GM21786 (cell line): ENCODE data around the gene GPR149.

ENCODE experiments used
- ATAC-seq: cut with Tn5 transposase; IDR thresholded peaks from one replicate; pipeline ENCODE4 v1.9.1; 2021; ENCODE audit not compliant: unreplicated experiment

Gene GPR149

DNA sequence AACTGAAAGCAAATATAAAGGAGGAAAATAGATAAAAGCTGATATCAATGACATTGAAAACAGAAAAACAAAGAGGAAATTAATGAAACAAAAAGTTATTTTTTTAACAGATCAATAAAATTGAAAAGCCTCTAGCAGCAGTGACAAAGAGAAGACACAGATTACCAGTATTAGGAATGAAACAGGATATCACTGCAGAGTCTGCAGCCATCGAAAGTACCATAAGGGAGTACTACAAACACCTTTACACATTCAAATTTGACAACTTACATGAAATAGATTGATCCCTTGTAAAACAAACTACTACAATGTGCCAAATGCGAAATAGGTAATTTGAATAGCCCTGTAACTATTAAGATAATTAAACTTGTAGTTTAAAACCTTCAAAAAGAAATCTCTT is 80.8 kb downstream of the GPR149 start:
- ATAC-seq = no peak

DNA sequence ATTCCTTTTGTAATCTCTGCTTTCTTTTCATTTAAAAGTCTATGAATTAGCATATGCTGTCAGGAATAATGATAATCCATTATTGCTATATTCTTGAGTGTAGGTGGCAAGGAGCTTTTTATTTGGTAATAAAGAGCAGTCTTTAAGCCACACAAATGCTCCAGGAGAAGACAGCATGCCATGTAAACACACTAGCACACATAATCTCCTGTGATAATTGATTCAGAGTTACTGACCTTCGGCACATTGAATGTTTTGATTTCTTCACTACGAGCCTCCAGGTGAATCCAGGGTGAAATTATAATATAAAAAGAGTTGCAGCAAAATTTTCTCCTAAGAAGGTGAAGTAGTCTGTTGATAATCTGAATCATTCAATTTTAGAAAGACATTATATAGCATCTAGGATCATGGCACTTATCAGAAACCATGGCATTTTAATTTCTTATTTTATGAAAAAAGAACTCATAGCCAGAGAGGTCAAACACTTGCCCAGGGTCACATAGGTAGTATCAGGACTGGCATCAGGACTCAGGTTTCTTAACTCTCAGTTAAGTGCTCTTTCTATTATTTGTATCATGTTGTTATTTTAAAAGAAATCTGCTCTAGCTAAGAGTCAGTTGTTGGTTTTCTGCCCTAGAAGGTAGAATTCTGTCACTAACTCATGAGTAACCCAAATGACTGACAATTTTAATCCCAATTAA is 84.4 kb downstream of the GPR149 start:
- ATAC-seq = no peak

DNA sequence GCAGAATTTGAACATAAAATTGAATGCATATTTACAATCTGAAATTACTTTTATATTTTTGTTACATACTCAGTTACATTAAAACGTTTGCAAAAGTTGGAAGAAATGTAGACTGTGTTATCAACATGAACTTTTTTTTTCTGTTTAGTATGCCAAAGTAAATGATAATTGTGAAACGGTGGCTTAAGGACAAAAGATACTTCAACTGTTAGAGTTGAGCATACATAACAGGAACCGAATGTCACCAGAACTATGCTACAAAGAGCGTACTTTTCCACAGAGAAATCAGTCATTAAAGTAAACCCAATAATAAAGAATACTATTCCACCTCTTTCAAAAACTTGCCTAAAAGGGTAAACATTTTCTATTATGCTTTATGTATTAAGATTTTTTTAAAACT is 91.4 kb downstream of the GPR149 start:
- ATAC-seq = no peak

DNA sequence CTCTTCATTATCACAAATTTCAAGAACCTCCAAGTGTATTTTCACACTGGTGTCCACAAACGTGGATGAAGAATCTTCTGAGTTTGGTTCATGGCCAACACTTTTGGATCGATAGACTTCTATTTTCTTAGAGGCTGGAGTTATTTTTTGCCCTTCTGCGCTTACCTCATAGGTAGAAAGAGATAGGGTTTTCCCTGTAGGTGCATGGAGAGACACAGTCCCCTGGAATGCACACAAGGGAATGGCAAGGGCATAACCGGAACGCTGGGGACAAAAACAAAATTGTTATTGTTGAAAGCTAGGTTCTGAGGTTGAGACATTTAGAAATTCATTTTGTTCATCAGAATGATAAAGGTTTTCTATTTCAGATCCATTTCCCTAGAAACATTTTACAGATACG is 92.0 kb downstream of the GPR149 start:
- no peak for ATAC-seq

DNA sequence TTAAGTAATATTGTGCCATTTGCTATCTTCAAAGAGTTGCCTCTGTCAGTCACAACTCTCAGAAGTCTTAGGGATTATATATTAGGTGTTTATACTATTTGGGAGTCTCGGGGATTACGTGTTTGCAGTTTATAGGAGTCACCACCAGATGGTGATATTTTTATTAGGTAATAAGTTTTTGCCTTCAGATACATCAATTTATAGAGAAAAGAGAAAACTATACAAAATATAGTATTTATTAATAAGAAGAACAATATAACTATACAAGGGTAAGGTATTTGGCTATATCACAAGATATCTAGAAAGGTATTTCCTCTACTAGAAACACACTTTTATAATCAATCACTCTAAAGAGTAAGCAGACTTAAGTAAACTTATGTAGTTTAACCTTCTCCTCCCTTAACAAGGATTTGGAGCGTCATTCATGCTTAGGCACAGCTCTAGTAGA is 95.0 kb downstream of the GPR149 start:
- peak; percentile 64 for ATAC-seq

DNA sequence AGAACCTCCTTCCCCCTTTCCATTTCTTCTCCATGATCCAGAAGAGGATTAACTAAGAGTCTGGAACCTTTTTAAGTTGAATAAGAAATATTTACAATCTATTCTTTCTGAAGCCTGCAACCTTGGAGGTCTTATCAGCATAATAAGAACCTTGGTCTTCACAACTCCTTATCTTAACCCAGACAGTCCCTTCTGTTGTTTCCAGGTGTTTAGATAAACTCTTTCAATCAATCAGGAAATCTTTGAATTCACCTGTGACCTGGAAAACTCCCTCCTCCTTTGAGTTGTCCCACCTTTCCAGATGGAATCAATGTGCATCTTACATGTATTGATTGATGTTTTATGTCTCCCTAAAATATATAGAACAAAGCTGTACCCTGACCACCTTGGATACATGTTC is 102.1 kb downstream of the GPR149 start:
- no peak for ATAC-seq

DNA sequence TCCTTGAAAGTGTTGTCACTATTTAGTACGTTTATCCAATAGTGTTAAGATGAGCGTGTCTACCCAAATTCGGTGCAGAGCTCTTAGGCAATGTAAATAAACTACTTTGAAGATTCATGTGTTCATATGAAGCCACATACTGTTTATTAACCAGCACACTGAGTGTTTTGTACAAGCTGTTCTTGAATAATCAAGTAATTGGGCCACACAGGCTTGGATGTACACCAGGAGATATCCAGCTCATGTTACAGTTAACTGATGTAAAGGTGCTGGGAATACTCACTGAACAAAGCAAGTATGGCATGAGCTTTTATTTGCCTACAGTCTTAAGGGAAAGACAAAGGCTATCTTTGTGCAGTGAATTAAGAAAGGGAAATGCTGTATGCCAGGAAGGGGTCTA is 105.1 kb downstream of the GPR149 start:
- ATAC-seq = no peak

DNA sequence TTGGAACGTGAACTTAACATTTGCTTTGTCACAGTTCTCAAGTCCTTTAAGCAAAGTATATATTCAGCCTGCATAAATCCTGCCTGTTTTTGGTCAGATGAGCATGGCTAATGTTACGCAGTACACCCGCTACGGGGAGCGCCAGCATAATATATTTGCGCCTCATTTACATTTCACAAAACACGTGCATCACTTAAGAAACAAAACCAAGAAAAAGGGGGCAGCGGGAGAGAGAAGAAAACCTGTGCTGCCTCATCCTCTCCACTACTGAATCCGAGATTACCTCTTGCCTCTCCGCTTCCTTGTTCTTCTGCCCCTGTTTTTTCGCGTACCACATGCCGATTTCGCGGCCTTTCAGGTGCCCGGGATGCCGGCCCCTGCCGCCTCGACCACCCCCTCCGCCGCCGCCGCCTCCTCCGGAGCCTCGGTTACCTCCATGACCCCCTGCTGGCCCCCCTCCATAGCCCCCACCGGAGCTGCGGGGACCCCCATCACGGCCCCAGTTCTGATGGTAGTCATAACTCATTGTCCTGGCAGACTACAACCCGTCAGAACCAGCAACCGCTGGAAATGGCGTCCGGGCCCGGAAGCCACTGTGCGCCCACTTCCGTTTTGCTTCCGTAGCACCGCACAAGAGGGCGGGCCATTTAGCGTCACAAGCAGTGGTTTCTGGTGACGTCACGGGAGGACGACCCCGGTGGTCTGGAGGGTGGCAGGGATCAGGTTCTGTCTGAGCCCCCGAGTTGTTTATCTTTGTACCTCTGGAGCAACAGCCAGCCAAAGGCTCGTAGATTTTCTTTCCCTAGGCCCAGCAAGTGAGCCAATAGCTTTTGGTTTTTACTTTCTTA is 105.9 kb downstream of the GPR149 start, which contains the start of gene DHX36:
Gene DHX36, minus strand, starts transcription at position 597 of the 848 bp plus-strand sequence. Its CDS starts 71 bp downstream, at position 526.
- peak; percentile 93 for ATAC-seq

DNA sequence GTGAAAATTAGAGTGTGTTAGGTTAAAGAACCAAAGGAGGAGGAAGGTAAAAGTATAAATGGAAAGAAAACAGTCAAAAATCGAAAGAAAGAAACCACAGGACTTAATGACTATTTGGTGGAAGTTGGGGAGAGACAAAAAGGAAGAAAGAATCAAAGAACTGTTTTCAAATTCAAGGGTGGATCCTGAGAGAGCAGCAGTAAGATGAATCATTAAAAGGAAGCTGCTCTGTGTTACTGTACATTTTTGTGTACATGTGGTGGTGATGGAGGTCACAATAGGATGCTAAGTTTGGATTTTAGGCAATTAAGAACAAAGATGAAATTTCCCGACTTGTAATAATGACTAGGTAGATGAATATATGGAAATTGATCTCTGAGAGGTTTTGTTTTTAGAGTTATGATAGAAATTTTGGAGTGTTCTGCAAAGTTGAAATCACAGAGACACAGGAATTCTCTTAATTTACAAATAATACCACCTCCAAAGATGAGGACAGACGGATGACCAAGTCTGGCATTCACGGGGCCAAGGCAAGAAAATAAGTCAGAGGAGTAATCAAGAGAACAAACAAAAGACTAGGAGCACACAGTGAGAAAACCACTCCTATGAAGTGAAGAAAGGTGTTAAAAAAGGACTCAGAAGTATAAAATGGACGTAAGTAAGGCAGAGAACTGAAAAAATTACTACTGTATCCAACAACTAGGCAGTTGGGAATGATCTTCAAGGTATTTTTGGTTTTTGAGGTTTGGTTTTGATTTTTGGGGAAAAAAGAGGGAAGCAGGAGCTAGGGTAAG is 112.8 kb downstream of the GPR149 start:
- ATAC-seq = no peak

DNA sequence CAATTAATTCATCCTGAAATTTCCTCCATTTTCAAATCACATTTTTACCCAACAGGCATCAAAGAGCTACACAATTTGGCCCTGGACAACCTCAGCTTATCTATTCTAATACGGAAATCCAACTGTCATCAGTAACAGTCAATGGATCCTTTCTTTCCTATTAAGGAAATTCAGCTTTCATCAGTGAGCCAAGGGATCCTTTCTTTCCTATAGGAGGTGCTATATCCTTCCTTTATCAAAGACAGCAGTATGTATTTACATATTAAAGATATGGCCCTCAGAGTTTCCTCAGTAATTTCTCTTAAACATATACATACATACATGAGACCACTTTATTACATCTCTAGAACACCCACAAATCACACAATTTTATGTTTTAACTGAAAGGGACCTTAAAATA is 115.8 kb downstream of the GPR149 start:
- ATAC-seq = no peak

DNA sequence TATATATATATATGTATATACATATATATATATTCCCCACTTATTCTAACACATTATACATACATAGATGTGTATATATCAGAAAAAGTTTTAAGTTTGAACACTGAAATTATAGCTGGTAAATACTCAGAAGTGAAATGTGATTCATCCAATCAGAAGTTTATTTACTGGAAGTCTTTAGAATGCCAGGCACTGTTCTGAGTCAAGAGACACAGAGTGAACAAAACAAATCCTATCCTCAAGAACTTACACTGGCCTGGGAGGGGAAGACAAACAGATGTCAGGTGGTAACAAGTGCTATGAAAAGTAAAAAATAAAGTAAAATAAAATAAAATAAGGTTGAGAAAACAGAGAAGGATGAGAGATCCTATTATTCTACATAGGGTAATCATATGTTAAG is 119.2 kb downstream of the GPR149 start:
- ATAC-seq = no peak

DNA sequence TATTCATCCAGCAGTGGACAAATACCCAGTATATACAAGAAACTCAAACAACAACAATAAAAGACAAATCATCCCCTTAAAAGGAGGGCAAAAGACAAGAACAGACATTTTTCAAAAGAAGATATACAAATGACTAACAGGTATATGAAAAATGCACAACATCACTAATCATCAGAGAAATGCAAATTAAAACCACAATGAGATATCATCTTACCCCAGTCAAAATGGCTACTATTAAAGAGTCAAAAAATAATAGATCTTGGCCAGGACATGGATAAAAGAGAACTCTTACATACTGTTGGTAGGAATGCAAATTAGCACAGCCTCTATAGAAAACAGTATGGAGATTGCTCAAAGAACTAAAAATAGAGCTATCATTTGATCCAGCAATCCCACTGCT is 122.6 kb downstream of the GPR149 start:
- ATAC-seq = no peak

DNA sequence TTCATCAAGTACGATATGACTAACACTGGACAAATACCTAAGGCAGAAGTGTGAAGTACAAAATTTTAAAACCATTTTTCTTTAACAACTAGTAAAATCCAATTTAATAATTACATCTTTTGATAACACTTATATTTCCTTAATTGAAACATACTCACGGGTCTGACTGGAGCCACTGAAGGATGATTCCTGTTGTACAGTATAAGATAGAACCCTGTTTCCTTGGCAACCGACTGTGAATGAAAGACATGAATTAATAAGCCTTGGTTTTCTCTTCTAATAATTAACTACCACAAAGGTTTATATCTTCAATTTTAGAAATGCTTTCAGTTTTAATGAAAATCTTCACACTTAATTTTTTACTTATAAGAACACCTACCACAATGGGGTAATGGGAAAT is 125.1 kb downstream of the GPR149 start:
- no peak for ATAC-seq

DNA sequence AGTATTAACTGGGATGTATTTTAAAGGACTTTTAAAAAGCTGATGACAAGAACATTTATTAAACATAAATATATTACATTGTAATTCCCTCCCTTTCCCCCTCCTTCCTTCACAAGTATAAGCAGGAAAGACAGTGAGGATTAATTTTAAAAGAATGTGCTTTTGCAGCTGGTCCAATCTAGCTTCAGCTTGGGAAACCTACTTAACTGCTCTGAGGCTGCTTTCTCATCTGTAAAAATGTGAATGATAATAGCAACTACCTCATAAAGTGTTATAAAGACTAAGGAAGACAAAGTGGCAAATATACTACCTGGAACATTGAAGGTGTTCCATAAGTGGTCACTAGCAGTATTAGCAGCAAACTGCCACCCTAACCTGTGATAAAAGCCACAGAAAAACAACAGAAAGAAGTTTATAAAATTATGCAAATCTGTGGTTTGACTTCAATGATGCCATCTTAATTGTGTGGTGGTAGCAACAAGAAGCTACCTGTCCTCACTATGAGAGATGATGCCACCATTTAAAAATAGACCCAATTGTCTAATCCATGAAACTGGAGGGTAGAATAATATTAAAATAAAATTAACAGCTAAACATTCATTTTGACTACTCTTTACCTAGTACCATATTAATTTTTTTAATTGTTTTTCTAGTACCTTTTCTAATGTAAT is 125.7 kb downstream of the GPR149 start:
- no peak for ATAC-seq

DNA sequence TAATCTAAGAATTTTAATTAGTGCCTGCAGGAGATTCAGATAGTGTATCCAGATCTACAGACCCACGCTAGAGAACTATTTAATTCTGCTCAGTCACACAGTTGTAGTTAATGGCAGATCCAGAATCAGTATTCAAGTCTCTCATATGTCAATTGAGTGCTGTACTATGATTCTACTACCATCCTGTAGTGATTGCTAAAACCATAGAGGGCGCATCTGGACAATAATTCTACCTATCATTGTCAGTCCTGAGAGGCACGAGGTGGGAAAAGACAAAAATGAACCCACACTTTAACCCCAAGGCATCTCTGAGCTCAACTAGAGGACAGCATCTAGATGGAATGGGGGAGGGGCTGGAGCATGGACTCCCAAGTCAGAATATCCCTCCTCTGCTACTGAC is 128.4 kb downstream of the GPR149 start:
- no peak for ATAC-seq

DNA sequence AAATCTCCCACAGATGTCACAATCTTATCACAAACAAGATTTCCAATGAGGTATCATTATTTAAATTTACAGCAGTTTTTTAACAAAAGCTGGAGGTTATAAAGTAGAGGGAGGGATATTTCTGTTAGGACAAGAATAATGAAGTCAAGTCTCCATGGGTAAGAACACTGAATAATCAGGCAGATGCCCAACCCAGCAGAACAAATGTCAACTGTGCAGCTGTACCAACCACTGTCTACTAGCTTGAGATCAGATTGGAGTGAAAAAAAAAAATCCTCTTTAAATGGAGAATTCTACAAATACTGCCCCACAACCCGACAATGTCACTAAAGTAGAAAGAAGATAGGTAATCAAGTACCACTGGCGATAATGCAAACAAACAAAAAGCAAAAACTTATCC is 136.0 kb downstream of the GPR149 start:
- ATAC-seq = no peak

DNA sequence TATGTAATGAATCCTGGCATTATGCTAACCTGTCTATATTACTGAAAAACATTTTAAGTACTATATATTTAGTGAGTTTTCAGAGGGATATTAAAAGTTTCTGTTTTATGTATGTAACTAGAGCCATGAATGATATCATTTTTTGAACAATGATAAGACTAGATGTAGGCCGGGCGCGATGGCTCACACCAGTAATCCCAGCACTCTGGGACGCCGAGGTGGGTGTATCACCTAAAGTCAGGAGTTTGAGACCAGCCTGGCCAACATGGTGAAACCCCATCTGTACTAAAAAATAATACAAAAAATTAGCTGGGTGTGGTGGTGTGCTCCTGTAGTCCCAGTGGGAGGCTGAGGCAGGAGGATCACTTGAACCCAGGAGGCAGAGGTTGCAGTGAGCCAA is 139.8 kb downstream of the GPR149 start:
- ATAC-seq = no peak
